IMR-90 (cell line): Measurements from ENCODE around the gene CSDE1. TPM values are rescaled to one million over a fixed set of nuclear protein-coding genes. Genes with fewer than 3 reads are reported as not detected.
A peak's percentile ranks its signal among the peaks of the same experiment; 100 is the strongest.

Source experiments
- ATAC-seq: fragments of 200-7000 bp; cut with Tn5 transposase; 2 replicates; pipeline ENCODE4 v1.9.1; 2020; ENCODE audit warnings: low read depth, mild to moderate bottlenecking, moderate library complexity
- BruUV-seq: library from RNA; stranded (reverse); fragments of 400-500 nt; replicated peaks from 2 replicates; lab custom pipeline; 2021; lab: Mats Ljungman, UMichigan
- CTCF ChIA-PET: fragments of 300-600 bp; formaldehyde crosslinking; extraction: SDS; loops from one replicate; lab custom pipeline; 2021; ENCODE audit warnings: antibody characterized with exemption; lab: Yijun Ruan, JAX
- POLR2A ChIA-PET: fragments of 300-600 bp; sonication (Branson Sonifier 250); formaldehyde crosslinking; loops from one replicate; lab custom pipeline; 2022; ENCODE audit warnings: antibody characterized with exemption; ENCODE audit not compliant: unreplicated experiment; lab: Charles Lee
- DNase-seq: peaks from one replicate; pipeline ENCODE4 v3.0.0; 2013
- H2AFZ ChIP-seq: replicated peaks from 2 replicates; pipeline ENCODE3; 2013; ENCODE audit warnings: low read length, mild to moderate bottlenecking; ENCODE audit not compliant: poor library complexity
- H2AK5ac ChIP-seq: 2 replicates; pipeline ENCODE4 v1.6.1; 2013; ENCODE audit warnings: low read depth, low read length, inconsistent platforms
- H2AK9ac ChIP-seq: replicated peaks from 2 replicates; pipeline ENCODE3; 2013; ENCODE audit warnings: mild to moderate bottlenecking, low read depth, low read length, moderate library complexity; ENCODE audit not compliant: poor library complexity
- H2BK120ac ChIP-seq: 2 replicates; pipeline ENCODE4 v1.6.1; 2013; ENCODE audit warnings: low read depth, low read length, inconsistent platforms
- H2BK15ac ChIP-seq: 3 replicates; pipeline ENCODE4 v1.6.1; 2013; ENCODE audit warnings: low read depth, low read length, inconsistent platforms
- H2BK20ac ChIP-seq: 2 replicates; pipeline ENCODE4 v1.6.1; 2013; ENCODE audit warnings: low read depth, mild to moderate bottlenecking, inconsistent platforms, low read length, moderate library complexity
- H2BK5ac ChIP-seq: 2 replicates; pipeline ENCODE4 v1.6.1; 2013; ENCODE audit warnings: mild to moderate bottlenecking, low read depth, low read length, inconsistent platforms; ENCODE audit not compliant: poor library complexity, severe bottlenecking
- H3K14ac ChIP-seq: replicated peaks from 2 replicates; pipeline ENCODE4 v1.6.1; 2013; ENCODE audit warnings: low read depth, low read length, inconsistent platforms
- H3K18ac ChIP-seq: 2 replicates; pipeline ENCODE4 v1.6.1; 2013; ENCODE audit warnings: low read depth, low read length, control low read depth
- H3K23ac ChIP-seq: 2 replicates; pipeline ENCODE4 v1.6.1; 2013; ENCODE audit warnings: low read depth, low read length, inconsistent platforms
- H3K27ac ChIP-seq: 2 replicates; pipeline ENCODE4 v1.5.1; 2013; ENCODE audit warnings: mild to moderate bottlenecking, control low read depth, low read length; ENCODE audit not compliant: insufficient read depth
- H3K27me3 ChIP-seq: 2 replicates; pipeline ENCODE4 v1.6.1; 2013; ENCODE audit warnings: low read length; ENCODE audit not compliant: control insufficient read depth, insufficient read depth
- H3K36me3 ChIP-seq: 2 replicates; pipeline ENCODE4 v1.6.1; 2013; ENCODE audit warnings: low read length, mixed read lengths; ENCODE audit not compliant: control insufficient read depth, insufficient read depth
- H3K4ac ChIP-seq: 2 replicates; pipeline ENCODE4 v1.6.1; 2013; ENCODE audit warnings: low read depth, low read length, inconsistent platforms
- H3K4me1 ChIP-seq: 2 replicates; pipeline ENCODE4 v1.6.1; 2013; ENCODE audit warnings: low read length, mixed read lengths; ENCODE audit not compliant: control insufficient read depth, insufficient read depth
- H3K4me2 ChIP-seq: 2 replicates; pipeline ENCODE4 v1.6.1; 2013; ENCODE audit warnings: low read depth, mild to moderate bottlenecking, control low read depth, low read length, moderate library complexity
- H3K4me3 ChIP-seq: 2 replicates; pipeline ENCODE4 v1.5.1; 2013; ENCODE audit warnings: low read depth, mild to moderate bottlenecking, control low read depth, low read length, moderate library complexity; ENCODE audit not compliant: insufficient read depth
- H3K56ac ChIP-seq: 2 replicates; pipeline ENCODE4 v1.6.1; 2013; ENCODE audit warnings: low read length, inconsistent platforms; ENCODE audit not compliant: insufficient read depth; ENCODE audit errors: extremely low read depth
- H3K79me1 ChIP-seq, 2 experiments: 2 replicates each; pipeline ENCODE4 v1.6.1; 2013; ENCODE audit warnings: low read length in 2 of 2, inconsistent platforms in 1 of 2, low read depth in 1 of 2
- H3K9ac ChIP-seq: 2 replicates; pipeline ENCODE4 v1.6.1; 2013; ENCODE audit warnings: low read depth, low read length, control low read depth
- H3K9me1 ChIP-seq: 2 replicates; pipeline ENCODE4 v1.6.1; 2013; ENCODE audit warnings: low read length, inconsistent platforms; ENCODE audit not compliant: insufficient read depth
- H3K9me3 ChIP-seq: 2 replicates; pipeline ENCODE4 v1.6.1; 2013; ENCODE audit warnings: low read length; ENCODE audit not compliant: control insufficient read depth, insufficient read depth
- H4K20me1 ChIP-seq: 2 replicates; pipeline ENCODE4 v1.6.1; 2013; ENCODE audit warnings: low read length, inconsistent platforms; ENCODE audit not compliant: insufficient read depth
- H4K5ac ChIP-seq: 2 replicates; pipeline ENCODE4 v1.6.1; 2013; ENCODE audit warnings: mild to moderate bottlenecking, low read depth, low read length, control low read depth
- H4K8ac ChIP-seq, 2 experiments: 2 replicates each; pipeline ENCODE4 v1.6.1; 2013; ENCODE audit warnings: low read depth in 2 of 2, low read length in 2 of 2, control low read depth in 1 of 2, inconsistent platforms in 1 of 2
- H4K91ac ChIP-seq: 2 replicates; pipeline ENCODE4 v1.6.1; 2013; ENCODE audit warnings: low read depth, low read length, inconsistent platforms; ENCODE audit not compliant: insufficient read depth
- BHLHE40 ChIP-seq: fragments of 150-350 bp; IDR thresholded peaks from 2 replicates; pipeline ENCODE4 v1.6.1; 2016; ENCODE audit warnings: mild to moderate bottlenecking, low read depth, low read length
- CEBPB ChIP-seq: IDR thresholded peaks from 2 replicates; pipeline ENCODE4 v1.6.1; 2012; ENCODE audit warnings: low read depth, low read length, improper control_type of control experiment
- CHD1 ChIP-seq: IDR thresholded peaks from 2 replicates; pipeline ENCODE4 v1.6.1; 2012; ENCODE audit warnings: low read depth, low read length, improper control_type of control experiment
- FOS ChIP-seq: fragments of 150-350 bp; IDR thresholded peaks from 2 replicates; pipeline ENCODE4 v1.6.1; 2016; ENCODE audit warnings: low read depth, low read length
- MAFK ChIP-seq: IDR thresholded peaks from 2 replicates; pipeline ENCODE4 v1.6.1; 2012; ENCODE audit warnings: low read depth, low read length, improper control_type of control experiment
- MAZ ChIP-seq: IDR thresholded peaks from 2 replicates; pipeline ENCODE4 v1.6.1; 2012; ENCODE audit warnings: low read depth, mild to moderate bottlenecking, low read length, improper control_type of control experiment, moderate library complexity, borderline replicate concordance
- MXI1 ChIP-seq: IDR thresholded peaks from 2 replicates; pipeline ENCODE4 v1.6.1; 2012; ENCODE audit warnings: low read depth, mild to moderate bottlenecking, low read length, moderate library complexity, borderline replicate concordance
- NFE2L2 ChIP-seq: fragments of 150-350 bp; IDR thresholded peaks from 2 replicates; pipeline ENCODE4 v1.6.1; 2016; ENCODE audit warnings: low read depth, mild to moderate bottlenecking, low read length
- POLR2A ChIP-seq: IDR thresholded peaks from 2 replicates; pipeline ENCODE4 v1.6.1; 2012; ENCODE audit warnings: mild to moderate bottlenecking, low read depth, low read length
- RAD21 ChIP-seq: IDR thresholded peaks from 2 replicates; pipeline ENCODE4 v1.6.1; 2012; ENCODE audit warnings: low read length, improper control_type of control experiment
- RCOR1 ChIP-seq: IDR thresholded peaks from 2 replicates; pipeline ENCODE4 v1.6.1; 2012; ENCODE audit warnings: mild to moderate bottlenecking, low read length, improper control_type of control experiment; ENCODE audit not compliant: insufficient replicate concordance
- RFX5 ChIP-seq: IDR thresholded peaks from 2 replicates; pipeline ENCODE4 v1.8.0; 2012; ENCODE audit warnings: low read depth, mild to moderate bottlenecking, low read length, moderate library complexity
- USF2 ChIP-seq: fragments of 150-350 bp; IDR thresholded peaks from 2 replicates; pipeline ENCODE4 v1.6.1; 2017; ENCODE audit warnings: mild to moderate bottlenecking, antibody characterized with exemption, low read length, low read depth
- WGBS, 2 experiments: methylation state at CpG; one replicate each; pipeline versions ENCODE4 v1.1.5 to v1.1.7; 2013; ENCODE audit warnings: missing lambda C conversion rate in 2 of 2; ENCODE audit not compliant: insufficient read length in 1 of 2; ENCODE audit errors: extremely low coverage in 2 of 2; 5-methylcytosine and 5-hydroxymethylcytosine counted together
- dilution Hi-C: fragments of 300-500 bp; cut with HindIII; formaldehyde crosslinking; loops from one replicate; pipeline ENCODE4 v1.14.3; 2018; ENCODE audit warnings: low sequenced_read_pairs; ENCODE audit not compliant: unreplicated experiment
- in situ Hi-C: fragments of 300-500 bp; cut with MboI; formaldehyde crosslinking; loops from 3 replicates; pipeline ENCODE4 v1.14.3; 2019; ENCODE audit warnings: low sequenced_read_pairs, inconsistent platforms, mixed read lengths
- intact Hi-C: fragments of 100-400 bp; cut with micrococcal nuclease; formaldehyde crosslinking; loops from 2 replicates; pipeline ENCODE4 v1.10.0; 2022
- polyA plus RNA-seq, 3 experiments: library from polyadenylated mRNA; depleted of rRNA; stranded (reverse); fragments of >200 nt; gene quantifications; 2 replicates each; pipeline ENCODE4 v1.2.3, GENCODE V29; 2012; ENCODE audit warnings: low replicate concordance in 1 of 3
- total RNA-seq: library from RNA; depleted of rRNA; stranded (reverse); fragments of >200 nt; gene quantifications from 2 replicates; pipeline ENCODE4 v1.2.3, GENCODE V29; 2012
- TF ChIP-seq, protein P1 (sequence below): fragments of 150-350 bp; IDR thresholded peaks from 2 replicates; pipeline ENCODE4 v1.6.1; 2016; ENCODE audit warnings: low read depth, mild to moderate bottlenecking, low read length, moderate library complexity, borderline replicate concordance
- TF ChIP-seq, protein P2 (sequence below): conservative IDR thresholded peaks from 2 replicates; pipeline ENCODE4 v1.5.1; 2012; ENCODE audit warnings: mild to moderate bottlenecking, low read depth, low read length, improper control_type of control experiment

The CSDE1 gene
- total and polyA plus RNA-seq, 2 of the 4 experiments (the other 2 are of a cell fraction) = 190 to 879 TPM

GRCh38 chr1:114718661-114719423, 38.9 kb downstream of the CSDE1 start:
- BruUV-seq = no TSS peak
- Histone ChIP-seq H4K20me1 (no peaks in the 10 kb centered on the region), H2BK20ac (no peak overlapping the region), H3K79me1 (peaks cover 29 to 30% of the 10 kb centered on the region in 2 experiments), H3K9me3 (no peaks in the 10 kb centered on the region), H4K8ac (no peak overlapping the region), H3K23ac (no peak overlapping the region), H3K9me1 (no peaks in the 10 kb centered on the region), H3K4me2 (no peak overlapping the region), H2AK5ac (no peak overlapping the region), H3K27me3 (no peaks in the 10 kb centered on the region), H2AK9ac (no peak overlapping the region), H3K4me3 (no peak overlapping the region), H3K18ac (no peak overlapping the region), H3K4ac (no peak overlapping the region), H3K56ac (no peak overlapping the region), H4K5ac (no peak overlapping the region), H3K9ac (no peak overlapping the region), H3K4me1 (peaks cover 1% of the 10 kb centered on the region; the same call in 1 of the 2 replicates), H3K27ac (no peak overlapping the region), H2AFZ (no peak overlapping the region), H2BK15ac (no peak overlapping the region), H2BK5ac (no peak overlapping the region), H2BK120ac (no peak overlapping the region), H4K91ac (no peak overlapping the region), H3K36me3 (peaks cover 38% of the 10 kb centered on the region), H3K14ac (no peak overlapping the region)
- dilution Hi-C loops (no loop called here), in situ Hi-C loops (loop anchor here (25.0 kb wide), 1 partner anchor 757 kb away; no protein-coding TSS in a partner anchor), intact Hi-C loops (loop anchor here (5.0 kb wide), 1 partner anchor 137 kb away; the partner anchor contains the start of gene BCAS2)
- POLR2A ChIA-PET = no interaction called here
- WGBS, 2 experiments = 100% methylated on average over 1 of the region's 11 CpGs; no CpG with 5 or more reads in 1 of the 2 experiments
- ATAC-seq = no peak
- peak; percentile 78 for DNase-seq
- CTCF ChIA-PET = no interaction called here
- no peak for TF ChIP-seq MAFK
- TF ChIP-seq, protein P1, sequence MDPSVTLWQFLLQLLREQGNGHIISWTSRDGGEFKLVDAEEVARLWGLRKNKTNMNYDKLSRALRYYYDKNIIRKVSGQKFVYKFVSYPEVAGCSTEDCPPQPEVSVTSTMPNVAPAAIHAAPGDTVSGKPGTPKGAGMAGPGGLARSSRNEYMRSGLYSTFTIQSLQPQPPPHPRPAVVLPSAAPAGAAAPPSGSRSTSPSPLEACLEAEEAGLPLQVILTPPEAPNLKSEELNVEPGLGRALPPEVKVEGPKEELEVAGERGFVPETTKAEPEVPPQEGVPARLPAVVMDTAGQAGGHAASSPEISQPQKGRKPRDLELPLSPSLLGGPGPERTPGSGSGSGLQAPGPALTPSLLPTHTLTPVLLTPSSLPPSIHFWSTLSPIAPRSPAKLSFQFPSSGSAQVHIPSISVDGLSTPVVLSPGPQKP = no peak
- TF ChIP-seq FOS = no peak
- no peak for TF ChIP-seq MXI1
- no peak for TF ChIP-seq RCOR1
- no peak for TF ChIP-seq CHD1
- TF ChIP-seq USF2 = no peak
- TF ChIP-seq, protein P2, sequence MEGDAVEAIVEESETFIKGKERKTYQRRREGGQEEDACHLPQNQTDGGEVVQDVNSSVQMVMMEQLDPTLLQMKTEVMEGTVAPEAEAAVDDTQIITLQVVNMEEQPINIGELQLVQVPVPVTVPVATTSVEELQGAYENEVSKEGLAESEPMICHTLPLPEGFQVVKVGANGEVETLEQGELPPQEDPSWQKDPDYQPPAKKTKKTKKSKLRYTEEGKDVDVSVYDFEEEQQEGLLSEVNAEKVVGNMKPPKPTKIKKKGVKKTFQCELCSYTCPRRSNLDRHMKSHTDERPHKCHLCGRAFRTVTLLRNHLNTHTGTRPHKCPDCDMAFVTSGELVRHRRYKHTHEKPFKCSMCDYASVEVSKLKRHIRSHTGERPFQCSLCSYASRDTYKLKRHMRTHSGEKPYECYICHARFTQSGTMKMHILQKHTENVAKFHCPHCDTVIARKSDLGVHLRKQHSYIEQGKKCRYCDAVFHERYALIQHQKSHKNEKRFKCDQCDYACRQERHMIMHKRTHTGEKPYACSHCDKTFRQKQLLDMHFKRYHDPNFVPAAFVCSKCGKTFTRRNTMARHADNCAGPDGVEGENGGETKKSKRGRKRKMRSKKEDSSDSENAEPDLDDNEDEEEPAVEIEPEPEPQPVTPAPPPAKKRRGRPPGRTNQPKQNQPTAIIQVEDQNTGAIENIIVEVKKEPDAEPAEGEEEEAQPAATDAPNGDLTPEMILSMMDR = no peak
- TF ChIP-seq CEBPB = no peak
- no peak for TF ChIP-seq RFX5
- no peak for TF ChIP-seq MAZ
- no peak for TF ChIP-seq RAD21
- TF ChIP-seq NFE2L2 = no peak
- no peak for TF ChIP-seq POLR2A
- no peak for TF ChIP-seq BHLHE40
